Measurements from ENCODE around the gene SCLY. TPM values are rescaled to one million over a fixed set of nuclear protein-coding genes. Genes with fewer than 3 reads are reported as not detected.

The SCLY gene
- total RNA-seq, 4 donors from 2014 or later = 13.6 to 23.3 (median 17.6) TPM

DNA sequence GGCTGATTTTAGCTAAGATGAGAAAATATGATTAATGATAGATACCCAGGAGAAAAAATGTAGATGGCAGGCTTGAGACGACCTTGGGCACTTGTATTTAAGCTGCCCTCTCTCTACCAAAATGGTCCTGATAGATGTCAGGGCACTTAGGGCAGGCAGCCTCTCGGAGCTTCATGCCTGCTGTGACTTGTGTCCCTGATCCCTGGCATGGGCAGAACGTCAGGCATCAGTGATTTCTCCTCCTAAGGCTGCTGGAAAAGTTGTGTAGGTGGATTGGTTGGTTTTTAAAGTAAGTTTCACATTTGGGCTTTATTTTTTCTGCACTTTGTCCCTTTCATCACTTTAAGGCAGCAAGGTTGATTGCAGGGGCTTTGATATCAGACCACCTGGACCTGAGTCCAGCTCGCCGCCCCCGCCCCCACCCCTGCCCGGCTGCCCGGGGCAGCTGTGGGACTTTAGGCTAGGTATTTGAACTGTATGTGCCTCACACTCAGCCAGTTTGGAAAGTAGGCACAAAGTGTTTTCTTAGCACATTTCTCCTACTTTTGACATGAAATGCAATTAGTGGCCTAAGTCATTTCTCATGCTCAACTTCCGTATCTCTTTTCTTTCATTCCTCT, 35.0 kb upstream of the SCLY start:
- Histone ChIP-seq H3K27ac (no peak overlapping the region), H3K4me3 (no peak overlapping the region), H3K27me3 (no peaks in the 10 kb centered on the region), H3K36me3 (peaks cover under 1 to 55% (median 7%) of the 10 kb centered on the region in 3 donors), H3K4me1 (no peaks in the 10 kb centered on the region), H3K9me3 (no peaks in the 10 kb centered on the region)
- no peak for DNase-seq (ENCODE audit: low spot score in 2 of 2)
- 86 to 91% methylated on average over 9 of the region's 9 CpGs for WGBS, 2 donors
- no peak for TF ChIP-seq POLR2A (IDR thresholded peaks at IDR 0.05)
- TF ChIP-seq, protein P1, sequence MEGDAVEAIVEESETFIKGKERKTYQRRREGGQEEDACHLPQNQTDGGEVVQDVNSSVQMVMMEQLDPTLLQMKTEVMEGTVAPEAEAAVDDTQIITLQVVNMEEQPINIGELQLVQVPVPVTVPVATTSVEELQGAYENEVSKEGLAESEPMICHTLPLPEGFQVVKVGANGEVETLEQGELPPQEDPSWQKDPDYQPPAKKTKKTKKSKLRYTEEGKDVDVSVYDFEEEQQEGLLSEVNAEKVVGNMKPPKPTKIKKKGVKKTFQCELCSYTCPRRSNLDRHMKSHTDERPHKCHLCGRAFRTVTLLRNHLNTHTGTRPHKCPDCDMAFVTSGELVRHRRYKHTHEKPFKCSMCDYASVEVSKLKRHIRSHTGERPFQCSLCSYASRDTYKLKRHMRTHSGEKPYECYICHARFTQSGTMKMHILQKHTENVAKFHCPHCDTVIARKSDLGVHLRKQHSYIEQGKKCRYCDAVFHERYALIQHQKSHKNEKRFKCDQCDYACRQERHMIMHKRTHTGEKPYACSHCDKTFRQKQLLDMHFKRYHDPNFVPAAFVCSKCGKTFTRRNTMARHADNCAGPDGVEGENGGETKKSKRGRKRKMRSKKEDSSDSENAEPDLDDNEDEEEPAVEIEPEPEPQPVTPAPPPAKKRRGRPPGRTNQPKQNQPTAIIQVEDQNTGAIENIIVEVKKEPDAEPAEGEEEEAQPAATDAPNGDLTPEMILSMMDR (IDR thresholded peaks at IDR 0.05) = no peak
- TF ChIP-seq EP300 (IDR thresholded peaks at IDR 0.05) = no peak

DNA sequence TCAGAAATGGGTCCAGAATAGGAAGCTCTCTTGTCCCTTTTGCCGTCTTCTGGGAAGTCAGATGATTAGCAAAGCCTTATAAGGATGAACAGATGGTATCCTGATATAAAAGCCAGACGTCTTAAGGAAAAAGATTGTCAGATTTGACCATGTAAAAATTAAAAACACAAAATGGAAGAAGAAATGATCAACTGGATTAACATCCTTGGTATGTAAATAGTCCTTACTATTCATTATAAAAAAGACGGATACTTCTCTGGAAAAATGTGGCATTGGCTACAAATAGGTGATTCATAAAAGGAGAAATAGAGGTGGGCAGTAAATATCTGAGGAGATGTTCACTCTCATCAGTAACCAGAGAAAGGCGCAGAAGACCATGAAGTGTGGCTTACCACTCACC, 33.7 kb upstream of the SCLY start:
- no peak for TF ChIP-seq EP300 (IDR thresholded peaks at IDR 0.05)
- TF ChIP-seq POLR2A (IDR thresholded peaks at IDR 0.05) = no peak
- TF ChIP-seq, protein P1 (IDR thresholded peaks at IDR 0.05) = no peak
- no peak overlapping the region for H3K27ac ChIP-seq
- H3K4me3 ChIP-seq = no peak overlapping the region
- WGBS, 2 donors = 77% methylated on average over 4 of the region's 4 CpGs
- no peak for DNase-seq (ENCODE audit: low spot score in 2 of 2)
- H3K27me3 ChIP-seq = no peaks in the 10 kb centered on the region
- H3K36me3 ChIP-seq = peaks cover 2 to 61% (median 8%) of the 10 kb centered on the region in 3 donors
- H3K4me1 ChIP-seq = no peaks in the 10 kb centered on the region
- H3K9me3 ChIP-seq = no peaks in the 10 kb centered on the region

DNA sequence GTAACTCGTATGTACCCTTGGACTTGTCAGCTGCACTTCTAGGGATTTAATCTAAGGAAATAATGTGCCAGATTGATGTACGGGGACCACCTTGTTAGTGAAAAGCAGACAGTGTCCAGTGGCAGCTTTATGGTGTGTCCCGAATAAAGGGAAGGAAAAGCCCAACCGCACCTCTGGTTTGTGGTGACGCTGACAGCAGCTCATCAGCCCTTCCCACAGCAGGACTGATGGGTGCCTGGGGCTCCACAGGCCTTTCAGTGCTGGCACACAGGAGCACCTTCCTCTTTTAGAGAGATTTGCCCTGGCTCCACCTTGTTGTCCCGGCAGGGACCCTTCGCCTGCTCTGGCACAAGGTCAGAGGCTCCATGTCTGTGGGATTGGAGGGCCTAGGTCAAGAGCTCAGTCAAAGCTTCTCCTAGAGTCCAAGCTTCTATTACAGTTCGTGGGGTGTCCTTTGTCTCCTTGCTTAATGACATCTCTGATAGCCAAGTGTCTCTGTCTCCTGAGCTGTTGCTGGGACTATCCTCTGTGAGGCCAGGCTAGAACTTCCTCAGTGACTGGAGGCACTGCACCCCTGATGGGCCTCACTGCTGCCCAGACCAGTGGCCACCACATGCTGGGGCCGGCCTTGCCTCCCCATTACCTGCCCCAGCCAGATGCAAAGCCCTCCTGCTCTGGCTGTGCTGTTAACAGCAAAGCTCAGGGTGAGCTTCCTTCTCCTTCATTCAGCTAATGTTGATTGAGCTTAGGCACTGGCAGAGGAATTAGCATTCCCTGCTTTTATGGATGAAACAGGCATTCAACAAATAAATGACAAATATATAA, 33.0 kb upstream of the SCLY start:
- Histone ChIP-seq H3K27ac (no peak overlapping the region), H3K9me3 (no peaks in the 10 kb centered on the region), H3K36me3 (peaks cover 2 to 69% (median 8%) of the 10 kb centered on the region in 3 donors), H3K27me3 (no peaks in the 10 kb centered on the region), H3K4me3 (no peak overlapping the region), H3K4me1 (no peaks in the 10 kb centered on the region)
- TF ChIP-seq, protein P1 (IDR thresholded peaks at IDR 0.05) = no peak
- no peak for TF ChIP-seq POLR2A (IDR thresholded peaks at IDR 0.05)
- no peak for DNase-seq (ENCODE audit: low spot score in 2 of 2)
- WGBS, 2 donors = 71 to 80% methylated on average over 9 of the region's 9 CpGs

DNA sequence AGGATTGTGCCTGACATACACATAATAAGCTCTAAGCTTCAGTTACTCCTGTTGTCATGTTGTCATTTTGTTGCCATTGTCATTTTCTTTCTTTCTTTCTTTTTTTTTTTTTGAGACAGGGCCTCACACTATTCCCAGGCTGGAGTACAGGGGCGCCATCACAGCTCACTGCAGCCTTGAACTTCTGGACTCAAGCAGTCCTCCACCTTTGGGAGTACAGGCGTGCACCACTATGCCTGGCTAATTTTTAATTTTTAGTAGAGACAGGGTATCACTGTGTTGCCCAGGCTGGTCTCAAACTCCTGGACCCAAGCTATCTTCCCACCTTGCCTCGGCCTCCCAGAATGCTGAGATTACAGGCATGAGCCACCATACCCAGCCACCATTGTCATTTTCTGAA, 30.9 kb upstream of the SCLY start:
- no peak for DNase-seq (ENCODE audit: low spot score in 2 of 2)
- H3K4me1 ChIP-seq = no peaks in the 10 kb centered on the region
- 95 to 97% methylated on average over 3 of the region's 3 CpGs for WGBS, 2 donors
- H3K9me3 ChIP-seq = no peaks in the 10 kb centered on the region
- H3K27ac ChIP-seq = no peak overlapping the region
- H3K4me3 ChIP-seq = no peak overlapping the region
- H3K36me3 ChIP-seq = peaks cover 2 to 85% (median 8%) of the 10 kb centered on the region in 3 donors
- TF ChIP-seq EP300 (IDR thresholded peaks at IDR 0.05) = no peak
- TF ChIP-seq POLR2A (IDR thresholded peaks at IDR 0.05) = no peak
- TF ChIP-seq, protein P1 (IDR thresholded peaks at IDR 0.05) = no peak
- no peaks in the 10 kb centered on the region for H3K27me3 ChIP-seq
